Activated T-cell treated with anti-CD3 and anti-CD28 coated beads, Interleukin-2, amount 50 U/mL, for 48 hours (primary cell): ENCODE measurements around the gene MRGPRE.

Source experiments
- DNase-seq, 2 experiments: peaks; one replicate each; pipeline ENCODE4 v3.0.0-alpha.2; 2020

Gene MRGPRE

DNA sequence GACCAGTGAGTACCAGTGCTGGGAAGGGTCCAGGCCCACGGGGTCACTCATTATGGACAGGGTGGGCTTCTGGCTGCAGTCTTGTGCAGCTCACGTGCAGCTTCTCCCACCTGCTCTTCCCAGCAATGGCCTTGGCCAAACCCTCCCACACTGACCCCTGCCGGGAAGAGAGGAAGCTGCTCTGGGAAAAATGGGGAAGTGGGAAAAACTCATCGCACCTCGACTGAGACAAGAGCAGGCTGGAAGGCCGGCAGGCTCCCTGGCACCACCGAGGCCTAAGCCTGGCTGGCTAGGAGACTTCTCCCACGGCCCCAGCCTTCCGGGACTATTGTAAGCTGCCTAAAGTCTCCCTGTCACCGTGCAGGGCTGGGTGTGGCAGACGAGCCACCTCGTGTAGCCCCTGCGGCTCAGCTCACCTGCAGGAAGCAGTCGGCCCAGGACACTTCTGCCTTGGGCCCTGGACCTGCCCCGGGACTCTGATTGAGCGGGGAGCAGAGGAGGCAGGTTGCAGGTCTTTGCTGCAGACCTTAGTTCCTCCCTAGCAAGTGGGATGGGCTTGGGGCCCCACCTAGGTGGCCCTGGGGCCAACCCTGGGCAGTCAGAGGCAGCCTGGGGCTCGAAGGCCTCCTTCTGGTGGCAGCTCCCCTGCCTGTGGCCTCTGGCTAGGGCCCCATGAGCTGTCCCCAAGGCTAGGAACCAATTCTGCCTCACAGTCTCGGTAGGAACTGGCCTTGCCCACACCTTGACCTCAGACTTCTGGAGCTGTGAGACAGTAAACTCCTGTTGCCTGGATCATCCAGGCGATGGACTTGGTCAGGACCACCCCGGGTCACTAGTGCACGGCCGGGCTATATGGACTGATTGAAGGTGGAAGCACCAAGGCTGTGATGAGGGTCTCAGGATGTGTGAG lies 36.7 kb downstream of the MRGPRE start:
- no peak for DNase-seq

DNA sequence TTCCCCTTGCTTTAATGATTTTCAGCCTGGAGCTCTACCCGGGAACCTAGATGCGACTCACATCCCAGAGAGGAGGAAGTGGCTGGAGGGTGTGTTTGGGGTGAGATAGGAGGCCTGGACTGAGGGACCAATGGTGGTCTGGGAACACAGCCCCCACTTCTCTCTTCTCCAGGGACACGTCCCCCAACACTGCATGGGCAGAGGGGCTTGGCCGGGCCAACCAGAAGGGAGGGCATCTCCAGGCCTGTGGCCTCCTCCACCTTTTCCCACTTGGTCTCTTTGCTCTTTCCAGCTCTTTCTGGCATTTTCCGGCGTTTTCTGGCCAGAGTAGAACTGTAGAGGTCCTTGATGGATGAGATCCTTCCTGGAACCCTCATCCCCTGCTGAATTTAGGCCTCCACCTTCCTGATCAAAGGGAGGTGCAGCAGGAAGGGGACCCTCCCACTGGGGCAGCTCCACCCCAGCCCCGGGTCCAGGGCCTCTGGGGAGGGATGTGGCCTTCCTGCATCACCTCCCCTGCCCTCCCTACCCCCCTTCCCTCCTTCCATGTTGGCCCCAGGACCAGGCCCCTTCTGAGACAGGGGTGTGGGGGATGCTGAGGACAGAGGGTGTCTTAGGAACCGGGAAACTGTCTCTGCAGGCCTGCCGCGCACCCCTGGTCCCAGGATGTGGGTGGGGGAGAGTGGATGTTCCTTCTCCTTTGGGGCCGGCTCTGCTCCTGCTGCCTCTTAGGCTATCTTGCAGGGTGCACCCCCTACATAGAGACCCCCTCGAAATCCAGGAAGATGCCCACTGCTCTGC lies 38.0 kb downstream of the MRGPRE start:
- DNase-seq = no peak

DNA sequence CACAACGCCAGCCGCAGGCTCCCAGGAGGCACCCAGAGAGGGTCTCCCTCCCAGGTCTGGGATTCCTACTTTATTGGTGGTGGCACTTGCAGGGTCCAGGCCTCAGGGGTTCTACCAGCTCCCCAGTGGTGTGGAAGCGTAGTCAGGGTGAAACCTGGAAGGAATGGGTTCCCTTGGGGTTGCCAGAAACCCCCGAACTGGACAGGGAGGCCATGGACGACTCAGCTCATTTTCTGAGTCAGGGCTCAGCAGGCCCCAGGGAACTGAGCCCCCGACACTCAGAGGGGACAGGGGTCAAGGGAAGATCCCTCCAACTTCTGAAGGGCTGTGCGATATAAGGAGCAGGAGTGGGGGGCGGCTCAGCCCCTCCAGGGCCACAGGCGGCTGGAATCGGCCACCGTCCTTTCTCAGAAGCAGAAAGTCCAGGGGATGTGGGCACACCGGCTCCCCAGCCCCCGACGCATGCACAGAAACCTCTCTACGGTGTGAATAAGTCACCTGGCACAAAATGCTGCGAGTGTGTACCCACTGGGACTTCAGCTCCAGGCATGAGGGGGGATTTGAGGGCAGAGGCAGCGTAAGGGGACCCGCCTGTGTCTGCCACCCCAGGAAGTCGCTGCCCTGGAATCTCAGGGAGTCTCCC lies 38.7 kb downstream of the MRGPRE start:
- no peak for DNase-seq

DNA sequence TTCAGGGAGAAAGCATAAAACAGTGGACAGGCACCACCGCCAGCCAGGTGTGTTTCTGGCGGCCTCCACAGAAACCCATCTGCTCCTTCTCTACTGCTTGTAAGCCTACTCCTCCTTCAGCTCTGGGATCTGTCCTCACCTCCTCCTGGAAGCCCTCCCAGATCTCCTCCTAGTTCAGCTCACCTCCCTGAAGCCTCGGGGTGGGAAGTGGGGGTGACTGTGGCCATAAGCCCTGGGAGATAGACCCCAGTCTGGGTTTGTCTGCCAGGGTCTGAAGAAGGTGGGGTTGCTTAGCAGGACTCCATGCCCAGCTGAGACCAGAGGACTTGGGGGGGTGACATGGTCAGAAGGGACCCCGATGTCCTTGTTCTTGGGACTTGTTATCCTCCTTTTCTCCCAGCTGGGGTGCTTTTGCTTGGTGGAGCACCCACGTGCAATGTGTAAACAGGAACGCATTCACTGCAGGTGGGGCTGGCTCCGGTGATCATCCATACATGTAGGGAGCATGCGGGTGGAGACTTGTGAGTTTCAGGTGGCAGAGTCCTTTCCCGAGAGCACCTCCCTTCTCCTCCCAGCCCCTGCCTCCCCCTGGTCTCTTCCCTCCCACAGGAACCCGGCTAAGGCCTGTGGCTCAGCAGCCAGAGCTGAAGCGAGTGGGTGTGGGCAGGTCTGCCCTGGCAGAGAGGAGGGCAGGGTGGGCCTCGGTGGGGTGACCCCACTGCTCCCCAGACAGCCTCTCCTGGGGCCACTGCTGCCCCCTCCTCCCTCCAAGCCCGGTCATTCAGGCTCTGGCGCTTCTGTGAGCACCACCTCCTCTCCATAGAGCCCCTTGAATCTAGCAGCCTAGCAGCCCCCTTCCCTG lies 39.5 kb downstream of the MRGPRE start:
- no peak for DNase-seq

DNA sequence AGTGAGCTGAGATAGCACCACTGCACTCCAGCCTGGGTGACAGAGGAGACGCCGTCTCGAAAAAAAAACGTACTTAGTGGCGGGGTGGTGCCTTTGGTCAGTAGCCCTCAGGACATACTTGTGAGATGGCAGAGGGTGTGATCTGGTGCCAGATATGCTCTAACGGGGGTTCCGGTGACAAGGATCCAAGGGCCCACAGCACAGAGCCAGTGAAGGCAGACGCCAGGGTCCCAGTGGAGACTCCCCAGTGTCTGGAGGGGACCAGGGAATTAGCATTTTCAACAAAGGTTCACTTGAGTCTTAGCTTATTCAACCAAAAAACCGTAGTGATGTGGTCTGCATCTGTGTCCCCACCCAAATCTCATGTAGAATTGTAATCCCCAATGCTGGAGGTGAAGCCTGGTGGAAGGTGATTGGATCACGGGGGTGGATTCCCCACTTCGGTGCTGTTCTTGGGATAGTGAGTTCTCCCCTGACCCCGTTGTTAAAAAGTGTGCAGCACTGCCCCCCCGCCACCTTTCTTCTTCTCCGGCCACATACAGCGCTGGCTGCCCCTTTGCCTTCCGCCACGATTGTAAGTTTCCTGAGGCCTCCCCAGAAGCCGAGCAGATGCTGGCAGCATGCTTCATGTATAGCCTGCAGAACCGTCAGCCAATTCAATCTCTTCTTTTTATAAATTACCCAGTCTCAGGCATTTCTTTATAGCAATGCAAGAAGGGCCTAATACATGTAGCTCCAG lies 40.5 kb downstream of the MRGPRE start:
- no peak for DNase-seq

DNA sequence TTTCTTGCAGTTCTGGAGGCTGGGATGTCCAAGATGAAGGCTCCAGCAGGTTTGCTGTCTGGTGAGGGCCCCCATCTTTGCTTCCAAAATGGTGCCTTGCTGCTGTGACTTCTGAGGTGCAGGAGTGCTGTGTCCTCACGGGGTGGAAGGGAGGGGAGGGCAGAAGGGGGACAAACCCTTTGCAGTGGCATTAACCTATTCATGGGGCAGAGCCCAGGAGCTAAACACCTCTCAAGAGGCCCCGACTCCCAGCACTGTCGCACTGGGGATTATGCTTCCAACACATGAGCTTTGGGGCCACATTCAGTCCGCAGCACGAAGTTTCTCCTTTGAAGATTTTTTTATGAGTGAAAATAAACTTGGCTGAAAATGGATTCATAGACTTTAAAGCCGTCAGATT lies 41.6 kb downstream of the MRGPRE start:
- no peak for DNase-seq

DNA sequence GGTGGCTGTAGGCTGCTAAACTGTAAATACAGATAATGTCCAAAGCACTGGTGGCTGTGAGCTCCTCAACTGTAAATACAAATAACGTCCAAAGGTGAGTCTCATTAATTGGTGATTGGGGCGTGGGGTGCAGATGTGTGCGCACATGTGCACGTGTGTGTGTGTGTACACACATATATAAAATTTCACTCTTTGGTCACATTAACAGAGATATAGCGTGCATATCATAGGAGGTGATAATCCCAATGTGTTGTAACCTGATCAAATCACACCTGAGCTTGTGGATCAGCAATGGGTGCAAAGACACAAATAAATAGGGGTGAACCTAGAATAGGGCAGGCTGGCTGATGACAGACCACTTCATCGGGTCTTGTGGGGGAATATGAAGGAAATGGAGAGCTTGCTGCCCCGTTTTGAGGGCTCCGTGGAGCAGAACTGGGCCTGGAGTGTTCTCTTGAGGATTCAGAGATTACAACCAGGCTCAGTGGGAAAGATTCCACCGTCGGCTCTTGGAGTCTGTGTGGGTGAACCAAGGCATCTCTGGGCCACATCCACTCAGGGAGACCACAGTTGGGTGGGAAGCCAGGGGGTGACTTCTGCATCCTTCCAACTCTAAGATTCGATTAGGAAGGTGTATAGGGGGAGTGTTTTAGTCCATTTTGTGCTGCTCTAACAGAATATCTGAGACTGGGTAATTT lies 42.2 kb downstream of the MRGPRE start:
- DNase-seq = no peak

DNA sequence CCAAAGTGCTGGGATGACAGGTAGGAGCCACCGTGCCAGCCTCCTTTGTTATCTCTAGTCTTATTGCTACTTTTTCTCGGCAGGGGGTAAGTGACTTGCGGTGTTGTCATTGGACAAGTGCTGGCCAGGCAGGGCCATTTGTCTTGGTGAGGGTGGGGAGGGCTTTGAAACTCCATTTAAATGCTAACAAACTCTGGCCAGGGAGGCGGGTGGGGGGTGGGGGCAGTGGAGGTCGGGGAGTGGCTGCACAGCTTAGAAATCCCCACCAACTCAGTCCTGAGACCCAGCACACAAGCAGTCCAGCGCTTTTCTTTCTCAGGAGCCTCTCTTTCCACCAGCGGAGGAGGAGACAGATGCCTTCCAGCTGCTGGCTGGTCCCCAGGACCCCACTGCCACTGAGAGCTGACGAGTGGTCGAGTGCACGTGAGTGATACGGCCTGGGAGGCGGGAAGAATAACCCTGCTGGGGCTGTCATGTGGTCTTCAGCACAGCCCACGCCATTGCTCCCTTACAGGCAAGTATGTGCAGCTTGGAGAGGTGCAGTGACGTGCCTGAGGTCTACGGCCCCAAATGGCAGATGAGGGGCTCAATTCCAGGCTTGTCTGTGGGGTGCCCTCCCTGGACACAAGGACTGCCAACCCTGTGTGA lies 42.9 kb downstream of the MRGPRE start:
- no peak for DNase-seq

DNA sequence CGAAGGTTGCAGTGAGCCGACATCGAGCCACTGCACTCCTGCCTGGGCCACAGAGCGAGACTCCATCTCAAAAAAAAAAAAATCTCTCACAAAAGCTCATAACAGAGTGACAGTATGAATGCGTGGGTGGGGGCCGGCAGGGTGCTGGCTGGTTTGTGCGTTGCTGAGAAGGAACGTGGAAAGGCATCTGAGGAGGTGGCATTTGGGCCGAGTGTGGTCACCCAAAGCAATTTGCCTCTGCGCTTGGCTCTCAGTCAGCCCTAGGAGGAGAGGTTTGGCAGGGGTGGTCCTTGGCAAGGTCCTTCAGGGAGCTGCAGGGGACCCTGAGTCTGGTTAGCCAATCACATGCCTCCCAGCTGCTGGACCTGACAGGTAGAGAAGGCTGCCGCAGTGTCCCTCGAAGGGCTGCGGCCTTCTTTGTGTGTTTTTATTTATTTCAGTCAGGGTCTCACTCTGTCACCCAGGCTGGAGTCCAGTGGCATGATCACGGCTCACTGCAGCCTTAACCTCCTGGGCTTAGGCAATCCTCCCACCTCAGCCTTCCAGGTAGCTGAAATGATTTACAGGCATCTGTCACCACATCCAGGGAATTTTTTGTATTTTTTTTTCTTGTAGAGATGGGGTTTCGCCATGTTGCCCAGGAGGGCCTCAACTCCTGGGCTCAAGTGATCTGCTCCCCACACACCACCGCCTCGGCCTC lies 43.6 kb downstream of the MRGPRE start:
- DNase-seq = no peak

DNA sequence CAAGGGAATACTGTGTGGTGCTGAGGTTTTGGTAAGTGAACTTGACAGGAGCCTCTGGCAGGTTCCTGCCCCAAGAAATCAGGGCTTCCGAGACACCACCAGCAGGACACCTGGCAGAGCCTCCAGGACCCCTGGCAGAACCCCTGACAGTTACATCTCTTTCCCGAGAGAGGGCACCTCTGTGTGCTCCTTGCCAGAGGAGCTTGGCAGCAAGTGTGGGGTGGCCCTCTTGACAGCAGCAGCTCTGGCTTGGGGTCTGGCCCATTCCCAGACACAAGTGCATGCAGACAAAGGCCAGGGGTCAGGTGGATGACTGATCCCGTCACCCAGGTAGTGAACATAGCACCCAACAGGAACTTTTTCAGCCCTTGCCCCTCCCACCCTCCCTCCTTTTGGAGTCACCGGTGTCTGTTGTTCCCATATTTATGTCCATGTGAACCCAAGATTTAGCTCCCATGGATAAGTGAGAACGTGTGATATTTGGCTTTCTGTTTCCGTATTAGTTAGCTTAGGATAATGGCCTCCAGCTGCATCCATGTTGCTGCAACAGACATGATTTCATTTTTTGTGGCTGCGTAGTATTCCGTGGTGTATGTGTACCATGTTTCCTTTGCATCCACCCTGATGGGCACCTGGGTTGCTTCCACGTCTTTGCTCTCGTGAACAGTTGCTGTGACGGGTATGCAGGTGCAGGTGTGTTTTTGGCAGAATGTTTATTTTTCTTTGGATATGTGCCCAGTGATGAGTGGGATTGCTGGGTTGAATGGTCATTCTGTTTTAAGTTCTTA lies 45.9 kb downstream of the MRGPRE start:
- no peak for DNase-seq

DNA sequence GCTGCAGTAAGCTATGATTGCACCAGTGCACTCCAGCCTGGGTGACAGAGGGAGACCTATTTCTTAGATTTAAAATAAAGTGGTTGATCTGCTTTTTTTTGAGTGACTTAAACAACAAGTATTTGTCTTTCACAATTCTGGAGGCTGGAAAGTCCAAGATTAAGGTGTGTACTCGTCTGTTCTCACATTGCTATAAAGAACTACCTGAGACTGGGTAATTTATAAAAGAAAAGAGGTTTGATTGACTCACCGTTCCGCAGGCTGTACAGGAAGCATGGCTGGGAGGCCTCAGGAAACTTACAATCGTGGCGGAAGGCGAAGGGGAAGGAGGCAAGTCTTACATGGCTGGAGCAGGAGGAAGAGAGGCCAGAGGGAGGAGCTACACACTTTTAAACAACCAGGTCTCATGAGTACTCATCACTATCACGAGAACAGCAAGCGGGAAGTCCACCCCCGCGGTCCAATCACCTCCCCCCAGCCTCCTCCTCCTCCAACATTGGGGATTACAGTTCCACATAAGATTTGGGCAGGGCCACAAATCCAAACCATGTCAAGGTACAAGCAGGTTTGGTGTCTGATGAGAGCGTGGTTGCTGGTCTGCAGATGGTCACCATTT lies 47.4 kb downstream of the MRGPRE start:
- DNase-seq = no peak

DNA sequence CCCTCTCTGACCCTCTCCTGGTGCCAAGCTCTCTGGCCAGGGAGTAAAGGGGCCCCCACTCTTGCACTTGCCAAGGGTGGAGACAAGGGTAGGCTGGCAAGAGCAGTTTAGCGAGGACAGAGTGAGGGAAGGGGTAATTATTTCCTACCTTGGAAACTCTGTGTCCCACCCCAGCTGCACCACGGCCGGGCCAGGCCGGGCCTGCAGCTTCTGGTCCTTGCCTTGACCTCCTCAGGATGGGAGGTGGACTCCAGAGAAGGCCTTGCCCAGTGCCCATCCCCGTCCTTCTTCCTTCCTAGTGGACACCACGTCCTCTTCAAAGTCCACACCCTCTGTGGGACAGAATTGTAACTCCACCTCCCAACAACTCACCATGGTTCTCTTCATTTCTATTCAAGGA lies 48.7 kb downstream of the MRGPRE start:
- DNase-seq = no peak

DNA sequence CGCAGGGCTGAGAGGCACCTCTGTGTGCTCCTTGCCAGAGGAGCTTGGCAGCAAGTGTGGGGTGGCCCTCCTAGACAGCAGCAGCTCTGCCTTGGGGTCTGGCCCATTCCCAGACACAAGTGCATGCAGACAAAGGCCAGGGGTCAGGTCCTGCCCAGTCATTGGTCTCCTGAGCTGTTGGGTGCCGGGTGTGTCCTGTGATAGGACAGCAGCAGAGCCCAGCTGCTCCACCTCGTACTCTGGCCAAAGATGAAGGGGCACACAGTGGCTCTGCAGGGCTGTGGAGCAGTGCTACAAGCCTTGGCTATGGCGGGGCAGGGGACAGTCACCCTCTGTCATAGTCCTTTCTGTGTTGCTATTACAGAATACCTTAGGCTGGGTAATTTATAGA lies 49.8 kb downstream of the MRGPRE start:
- no peak for DNase-seq

DNA sequence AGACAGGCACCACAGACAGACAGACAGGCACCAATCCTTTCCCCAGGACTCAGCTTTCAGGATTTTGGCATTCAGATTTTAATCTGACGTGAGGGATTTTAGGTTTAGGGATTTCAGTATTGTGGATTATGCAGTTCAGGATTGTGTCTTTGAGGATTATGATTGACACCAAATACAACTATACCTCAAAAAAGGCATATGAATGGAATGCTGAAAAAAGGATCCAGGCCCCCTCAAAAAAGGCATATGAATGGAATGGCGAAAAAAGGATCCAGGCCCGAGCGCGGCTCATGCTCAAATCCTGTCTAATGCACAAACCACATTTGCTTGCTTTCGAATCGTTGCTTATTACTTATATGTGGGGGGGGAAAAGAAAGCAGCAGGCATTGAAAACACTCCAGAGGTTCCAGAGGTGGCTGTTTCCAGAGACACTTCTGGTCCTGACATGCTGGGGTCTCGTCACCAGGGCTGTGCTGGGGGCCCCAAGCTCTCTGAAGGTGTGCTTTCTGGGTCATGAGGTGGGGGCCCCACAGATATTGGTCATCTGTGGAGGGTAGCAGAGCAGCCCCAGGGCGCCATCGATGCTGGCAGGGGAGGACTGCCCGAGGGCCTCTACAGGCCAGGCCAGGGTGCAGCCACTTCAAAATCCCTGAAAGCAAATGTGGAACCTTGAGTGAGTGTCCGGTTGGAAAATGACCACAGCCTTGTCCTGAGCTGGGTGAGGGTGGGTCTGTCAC lies 50.3 kb downstream of the MRGPRE start:
- no peak for DNase-seq

DNA sequence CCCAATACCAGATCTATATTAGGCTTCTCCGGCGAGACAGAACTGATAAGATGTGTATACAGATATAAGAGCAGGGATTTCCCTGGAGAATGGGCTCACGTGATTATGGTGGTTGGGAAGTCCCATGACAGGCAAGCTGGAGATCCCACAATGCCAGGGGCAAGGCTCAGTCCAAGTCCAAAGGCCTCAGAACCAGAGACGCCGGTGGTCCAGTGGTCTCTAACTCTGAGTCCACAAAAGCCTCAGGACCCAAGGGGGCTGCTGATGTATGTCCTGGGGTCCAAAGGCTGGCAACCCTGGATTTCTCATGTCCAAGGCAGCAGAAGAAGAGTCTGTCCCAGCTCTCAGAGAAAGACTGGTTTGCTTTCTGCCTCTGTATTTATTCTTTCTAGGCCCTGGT lies 51.3 kb downstream of the MRGPRE start:
- DNase-seq = no peak

DNA sequence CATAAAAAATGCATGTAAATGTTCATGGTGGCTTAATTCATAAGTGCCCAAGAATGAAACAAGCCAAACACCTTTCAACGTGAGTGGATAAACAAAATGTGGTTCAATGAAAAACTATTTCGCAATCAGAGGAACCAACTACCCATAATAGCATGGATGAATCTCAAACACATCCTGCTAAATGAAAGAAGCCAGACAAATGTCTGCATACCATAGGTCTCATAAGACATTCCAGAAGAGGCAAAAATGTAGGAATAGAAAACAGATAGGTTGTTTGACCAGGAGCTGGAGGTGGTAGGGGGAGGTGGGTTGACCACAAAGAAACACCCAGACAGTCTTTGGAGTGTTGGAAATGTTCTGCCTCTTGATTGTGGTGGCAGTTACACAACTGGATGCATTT lies 53.9 kb downstream of the MRGPRE start:
- no peak for DNase-seq

DNA sequence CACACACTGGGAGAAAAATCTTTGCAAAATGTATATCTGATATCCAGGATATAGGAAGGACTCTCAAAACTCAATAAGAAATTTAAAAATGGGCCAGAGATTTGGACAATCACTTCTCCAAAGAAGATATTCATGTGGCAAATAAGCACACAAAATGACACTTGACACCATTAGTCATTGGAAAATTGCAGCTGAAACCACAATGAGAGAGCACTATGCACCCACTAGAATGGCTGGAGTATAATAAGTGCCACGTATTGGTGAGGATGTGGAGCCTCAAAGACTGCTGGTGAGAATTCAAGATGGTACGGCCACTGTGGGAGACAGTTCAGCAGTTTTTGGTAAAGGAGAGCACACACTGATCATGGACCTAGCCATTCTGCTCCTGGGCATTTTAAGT lies 54.3 kb downstream of the MRGPRE start:
- DNase-seq = no peak
